ENCODE measurements around the gene CYP2E1. TPM values are rescaled to one million over a fixed set of nuclear protein-coding genes. Genes with fewer than 3 reads are reported as not detected.
"Not testable (repeated sequence)": the region's sequence is repeated elsewhere in the genome, so short reads cannot be mapped to it uniquely, and the experiment has no call there.

Gene CYP2E1
- total RNA-seq, 1 donor from 2014 or later: 11.9 TPM

DNA sequence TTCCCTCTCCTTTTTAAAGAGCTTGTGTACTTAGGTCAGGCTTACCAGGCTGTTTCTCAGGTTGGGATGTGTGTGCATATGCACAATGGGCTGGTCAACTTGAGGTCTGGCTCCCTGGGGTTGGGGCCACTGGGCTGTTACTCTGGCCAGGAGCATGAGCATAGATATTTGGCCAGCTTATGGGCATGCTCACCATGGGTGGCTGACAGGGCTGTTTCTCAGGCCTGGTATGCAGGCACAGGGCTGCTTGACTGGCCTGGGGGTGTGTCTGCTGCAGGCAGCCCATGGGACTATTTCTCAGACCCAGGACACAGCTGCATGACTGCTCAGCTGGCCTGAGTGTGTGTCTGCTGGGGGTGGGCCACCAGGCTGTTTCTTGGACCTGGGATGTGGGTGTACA, 38.8 kb upstream of the CYP2E1 start:
- Histone ChIP-seq H3K27me3 (no peaks in the 10 kb centered on the region), H3K27ac (no peak overlapping the region), H3K9me3 (peaks cover 6 to 41% of the 10 kb centered on the region in 2 donors), H3K4me1 (no peaks in the 10 kb centered on the region), H3K4me3 (no peak overlapping the region), H3K36me3 (no peaks in the 10 kb centered on the region)
- DNase-seq (ENCODE audit: low spot score in 2 of 2): no peak
- intact Hi-C loops (cut with DNase I): no loop called here
- TF ChIP-seq, protein P1, sequence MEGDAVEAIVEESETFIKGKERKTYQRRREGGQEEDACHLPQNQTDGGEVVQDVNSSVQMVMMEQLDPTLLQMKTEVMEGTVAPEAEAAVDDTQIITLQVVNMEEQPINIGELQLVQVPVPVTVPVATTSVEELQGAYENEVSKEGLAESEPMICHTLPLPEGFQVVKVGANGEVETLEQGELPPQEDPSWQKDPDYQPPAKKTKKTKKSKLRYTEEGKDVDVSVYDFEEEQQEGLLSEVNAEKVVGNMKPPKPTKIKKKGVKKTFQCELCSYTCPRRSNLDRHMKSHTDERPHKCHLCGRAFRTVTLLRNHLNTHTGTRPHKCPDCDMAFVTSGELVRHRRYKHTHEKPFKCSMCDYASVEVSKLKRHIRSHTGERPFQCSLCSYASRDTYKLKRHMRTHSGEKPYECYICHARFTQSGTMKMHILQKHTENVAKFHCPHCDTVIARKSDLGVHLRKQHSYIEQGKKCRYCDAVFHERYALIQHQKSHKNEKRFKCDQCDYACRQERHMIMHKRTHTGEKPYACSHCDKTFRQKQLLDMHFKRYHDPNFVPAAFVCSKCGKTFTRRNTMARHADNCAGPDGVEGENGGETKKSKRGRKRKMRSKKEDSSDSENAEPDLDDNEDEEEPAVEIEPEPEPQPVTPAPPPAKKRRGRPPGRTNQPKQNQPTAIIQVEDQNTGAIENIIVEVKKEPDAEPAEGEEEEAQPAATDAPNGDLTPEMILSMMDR (IDR thresholded peaks at IDR 0.05): no peak

DNA sequence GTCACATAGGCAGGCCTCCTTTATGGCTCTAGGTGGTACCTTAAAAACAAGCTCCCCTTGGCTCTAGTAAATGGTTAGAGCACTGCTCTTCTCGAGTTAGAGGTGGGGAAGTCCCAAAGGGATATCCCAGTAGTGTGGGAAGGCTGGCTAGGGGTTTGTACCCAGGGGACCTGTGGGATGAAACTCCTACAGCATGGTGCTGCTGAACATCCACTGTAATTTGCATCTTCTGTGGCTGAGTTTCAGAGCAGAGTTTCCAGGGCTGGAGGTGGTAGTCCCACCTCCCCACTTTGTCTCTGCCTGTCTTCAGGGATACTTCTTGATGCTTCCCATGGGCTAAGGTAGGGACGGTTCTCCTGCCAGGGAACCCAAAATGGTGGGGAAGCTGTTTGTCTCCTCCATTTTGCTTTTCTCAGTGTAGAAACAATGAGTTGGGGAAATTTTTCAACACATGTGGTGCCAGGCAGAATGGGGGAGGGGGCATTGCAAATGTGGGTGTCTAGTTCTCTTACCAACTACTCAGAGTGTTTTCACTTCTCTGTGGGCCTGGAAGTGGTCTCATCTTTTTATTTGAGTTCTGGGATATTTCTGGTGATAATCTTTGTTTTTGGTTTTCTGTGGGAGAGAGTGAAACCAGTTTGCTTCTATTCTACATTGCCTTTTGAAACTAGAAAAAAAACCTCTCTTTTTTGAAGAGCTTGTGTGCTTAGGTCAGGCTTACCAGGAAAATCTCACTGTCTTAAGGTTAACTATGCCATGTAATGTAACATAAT, 37.2 kb upstream of the CYP2E1 start:
- DNase-seq (ENCODE audit: low spot score in 2 of 2): no peak
- H3K9me3 ChIP-seq: peaks cover 6 to 29% of the 10 kb centered on the region in 2 donors
- intact Hi-C loops (cut with DNase I): no loop called here
- H3K4me1 ChIP-seq: no peaks in the 10 kb centered on the region
- H3K27me3 ChIP-seq: no peaks in the 10 kb centered on the region
- TF ChIP-seq, protein P1 (IDR thresholded peaks at IDR 0.05): no peak
- H3K36me3 ChIP-seq: no peaks in the 10 kb centered on the region
- no peak overlapping the region for H3K4me3 ChIP-seq
- H3K27ac ChIP-seq: no peak overlapping the region

DNA sequence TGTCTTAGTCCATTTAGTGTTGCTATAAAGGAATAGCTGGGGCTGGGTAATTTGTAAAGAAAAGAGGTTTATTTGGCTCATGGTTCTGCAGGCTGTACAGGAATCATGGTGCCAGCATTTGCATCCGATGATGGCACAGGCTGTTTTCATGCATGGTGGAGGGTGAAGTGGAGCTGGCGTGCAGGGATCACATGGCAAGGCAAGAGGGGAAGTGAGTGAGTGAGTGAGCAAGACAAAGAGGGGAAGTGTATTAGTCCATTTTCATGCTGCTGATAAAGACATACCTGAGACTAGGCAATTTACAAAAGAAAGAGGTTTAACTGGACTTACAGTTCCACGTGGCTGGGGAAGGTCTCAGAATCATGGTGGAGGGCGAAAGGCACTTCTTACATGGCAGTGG, 33.6 kb upstream of the CYP2E1 start:
- H3K36me3 ChIP-seq; H3K4me1 ChIP-seq; DNase-seq (ENCODE audit: low spot score in 2 of 2); H3K9me3 ChIP-seq; H3K27ac ChIP-seq; intact Hi-C loops (cut with DNase I); H3K27me3 ChIP-seq; H3K4me3 ChIP-seq: not testable (repeated sequence)

DNA sequence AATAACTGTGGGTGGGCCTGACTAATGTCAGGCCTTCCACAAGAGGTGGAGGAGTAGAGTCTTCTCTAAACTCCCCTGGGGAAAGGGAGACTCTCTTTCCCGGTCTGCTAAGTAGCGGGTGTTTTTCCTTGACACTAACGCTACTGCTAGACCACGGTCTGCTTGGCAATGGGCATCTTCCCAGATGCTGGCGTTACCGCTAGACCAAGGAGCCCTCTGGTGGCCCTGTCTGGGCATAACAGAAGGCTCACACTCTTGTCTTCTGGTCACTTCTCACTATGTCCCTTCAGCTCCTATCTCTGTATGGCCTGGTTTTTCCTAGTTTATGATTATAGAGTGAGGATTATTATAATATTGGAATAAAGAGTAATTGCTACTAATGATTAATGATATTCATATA, 29.8 kb upstream of the CYP2E1 start:
- H3K27me3 ChIP-seq; H3K4me1 ChIP-seq; H3K27ac ChIP-seq; H3K4me3 ChIP-seq; DNase-seq (ENCODE audit: low spot score in 2 of 2); intact Hi-C loops (cut with DNase I): not testable (repeated sequence)
- Histone ChIP-seq H3K9me3 (peaks cover 0 to 10% of the 10 kb centered on the region in 2 donors), H3K36me3 (peaks cover 9 to 12% of the 10 kb centered on the region in 2 donors)

DNA sequence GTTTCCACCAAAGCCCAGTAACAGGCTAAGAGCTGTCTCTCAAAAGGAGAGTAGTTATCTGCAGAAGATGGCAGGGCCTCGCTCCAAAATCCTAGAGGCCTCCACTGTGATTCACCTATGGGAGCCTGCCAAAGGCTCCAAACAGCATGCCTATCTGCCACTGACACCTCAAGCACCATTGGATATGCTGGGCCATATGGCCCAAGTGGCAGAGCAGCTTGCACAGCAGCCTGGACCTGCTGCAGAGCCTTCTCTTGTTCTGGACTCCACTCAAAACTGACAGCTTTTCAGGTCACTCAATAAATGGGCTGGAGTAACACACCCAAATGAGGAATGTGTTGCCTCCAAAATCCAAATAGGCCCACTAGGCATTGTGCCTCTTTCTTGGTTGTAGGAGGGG, 28.0 kb upstream of the CYP2E1 start:
- Histone ChIP-seq H3K9me3 (peaks cover 0 to 10% of the 10 kb centered on the region in 2 donors), H3K36me3 (peaks cover 12 to 13% of the 10 kb centered on the region in 2 donors)
- DNase-seq (ENCODE audit: low spot score in 2 of 2); H3K4me3 ChIP-seq; H3K4me1 ChIP-seq; H3K27me3 ChIP-seq; intact Hi-C loops (cut with DNase I); H3K27ac ChIP-seq: not testable (repeated sequence)

DNA sequence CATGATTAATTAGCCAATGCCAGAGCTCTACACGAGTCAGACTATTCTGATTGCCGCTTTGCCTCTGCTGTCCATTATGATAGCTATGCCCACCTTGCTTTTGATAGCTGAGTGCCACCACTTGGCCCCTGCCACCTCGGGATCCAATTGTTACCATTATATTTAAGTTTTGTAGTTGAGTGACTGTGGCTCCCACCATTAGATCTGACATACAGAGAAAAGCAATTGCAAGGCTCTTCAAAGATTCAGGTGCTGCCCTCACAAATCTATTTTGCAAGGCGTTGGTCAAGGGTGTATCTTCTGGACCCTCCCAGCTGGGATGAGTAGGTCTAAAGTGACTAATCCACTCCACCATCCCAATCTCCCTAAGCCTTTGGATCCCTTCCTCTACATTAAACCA, 26.3 kb upstream of the CYP2E1 start:
- Histone ChIP-seq H3K9me3 (peaks cover 0 to 10% of the 10 kb centered on the region in 2 donors), H3K36me3 (peaks cover 12 to 13% of the 10 kb centered on the region in 2 donors)
- H3K4me3 ChIP-seq; H3K27ac ChIP-seq; H3K4me1 ChIP-seq; DNase-seq (ENCODE audit: low spot score in 2 of 2); intact Hi-C loops (cut with DNase I); H3K27me3 ChIP-seq: not testable (repeated sequence)

DNA sequence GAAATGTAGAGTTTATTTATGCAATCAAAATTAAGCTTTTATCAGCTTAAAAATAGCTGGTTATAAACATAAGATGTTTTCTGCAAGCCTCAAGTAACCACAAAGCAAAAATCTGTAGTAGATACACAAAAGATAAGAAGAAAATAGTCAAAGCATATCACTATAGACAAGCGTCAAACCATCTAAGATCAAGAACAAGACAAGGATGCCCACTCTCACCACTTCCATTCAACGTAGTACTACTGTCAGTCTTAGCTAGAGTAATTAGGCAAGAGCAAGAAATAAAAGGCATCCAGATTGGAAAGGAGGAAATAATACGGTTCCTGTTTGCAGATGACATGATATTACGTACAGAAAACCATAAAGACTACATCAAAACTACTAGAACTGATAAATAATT, 17.5 kb upstream of the CYP2E1 start:
- no peak for DNase-seq (ENCODE audit: low spot score in 2 of 2)
- intact Hi-C loops (cut with DNase I): loop anchor here (10.0 kb wide), 1 partner anchor 185 kb away; no protein-coding TSS in a partner anchor
- H3K36me3 ChIP-seq: no peaks in the 10 kb centered on the region

More for the DNA sequence above, 17.5 kb upstream of the CYP2E1 start:
- H3K27ac ChIP-seq: no peak overlapping the region
- TF ChIP-seq, protein P1 (IDR thresholded peaks at IDR 0.05): no peak
- H3K4me3 ChIP-seq: no peak overlapping the region
- no peaks in the 10 kb centered on the region for H3K4me1 ChIP-seq
- H3K9me3 ChIP-seq: peaks cover 0 to 7% of the 10 kb centered on the region in 2 donors
- H3K27me3 ChIP-seq: no peaks in the 10 kb centered on the region

Measured in ascending aorta (tissue), 2 donors.